ENCODE data around the gene AJAP1.

GRCh38 chr1:4624801-4625200 lies 29.6 kb upstream of the AJAP1 start:
- TF ChIP-seq CREB1 (IDR thresholded peaks at IDR 0.05; ENCODE audit: low read depth): no peak
- no peak for TF ChIP-seq RAD21 (IDR thresholded peaks at IDR 0.05; ENCODE audit: low read depth)
- no peak for TF ChIP-seq EP300 (IDR thresholded peaks at IDR 0.05; ENCODE audit: borderline replicate concordance)
- no peak for TF ChIP-seq TAF1 (IDR thresholded peaks at IDR 0.05; ENCODE audit: low read depth)
- no peak for TF ChIP-seq FOXM1 (IDR thresholded peaks at IDR 0.05; ENCODE audit: borderline replicate concordance, low read depth)
- TF ChIP-seq ZBTB7A (IDR thresholded peaks at IDR 0.05; ENCODE audit: low read depth): no peak
- no peak for TF ChIP-seq REST (IDR thresholded peaks at IDR 0.05; ENCODE audit: low read depth)
- no peak for TF ChIP-seq MAX (IDR thresholded peaks at IDR 0.05)
- TF ChIP-seq TEAD4 (IDR thresholded peaks at IDR 0.05): no peak
- TF ChIP-seq YY1 (IDR thresholded peaks at IDR 0.05; ENCODE audit: low read depth): no peak
- TF ChIP-seq USF1 (IDR thresholded peaks at IDR 0.05): no peak
- no peak for TF ChIP-seq TCF12 (IDR thresholded peaks at IDR 0.05; ENCODE audit: low read depth)

All from Ishikawa (cell line).